NCI-H1048 (cell line): ENCODE data around the gene UST.
"Not testable (repeated sequence)": the region's sequence is repeated elsewhere in the genome, so short reads cannot be mapped to it uniquely, and the experiment has no call there.

Experiments
- DNase-seq: peaks from one replicate; lab custom pipeline; 2025; lab: John Stamatoyannopoulos, UW

UST gene

DNA sequence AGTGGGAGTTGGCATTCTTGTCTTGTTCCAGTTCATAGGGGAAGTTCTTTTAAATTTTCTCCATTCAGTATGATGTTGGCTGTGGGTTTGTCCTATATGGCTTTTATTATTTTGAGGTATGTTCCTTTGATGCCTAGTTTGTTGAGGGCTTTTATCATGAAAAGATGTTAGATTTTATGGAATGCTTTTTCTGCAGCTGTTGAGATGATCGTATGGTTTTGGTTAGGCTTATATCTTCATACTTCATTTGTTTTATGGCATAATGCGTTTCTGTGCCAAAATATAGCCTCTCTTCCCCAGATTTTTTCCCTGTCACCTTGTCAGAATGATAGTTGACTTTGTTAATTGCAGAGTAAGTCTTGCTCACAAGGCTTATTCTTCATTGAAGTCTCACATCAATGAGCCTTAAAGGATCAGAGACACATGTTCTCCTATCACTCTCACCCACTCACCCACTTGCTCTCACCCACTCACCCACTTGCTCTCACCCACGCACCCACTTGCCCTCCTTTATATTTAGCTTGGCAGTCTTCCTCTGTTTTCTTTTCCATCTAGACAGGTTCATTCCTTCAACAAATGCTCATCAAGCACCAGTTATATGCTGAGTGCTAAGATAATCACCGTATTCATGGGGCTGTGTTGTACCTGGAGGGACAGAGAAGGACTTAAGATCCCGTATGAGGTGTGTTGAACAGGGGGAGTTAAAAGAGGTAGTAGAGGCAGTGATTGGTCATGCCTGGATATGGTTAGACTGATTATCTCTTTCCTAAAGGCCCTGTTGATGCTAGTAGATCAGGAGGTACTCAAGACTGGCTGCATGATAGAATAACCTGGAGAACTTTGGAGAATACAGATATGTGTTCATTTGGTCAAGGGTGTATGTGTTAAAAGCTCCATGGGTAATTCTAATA is 19.3 kb downstream of the UST start:
- no peak for DNase-seq

DNA sequence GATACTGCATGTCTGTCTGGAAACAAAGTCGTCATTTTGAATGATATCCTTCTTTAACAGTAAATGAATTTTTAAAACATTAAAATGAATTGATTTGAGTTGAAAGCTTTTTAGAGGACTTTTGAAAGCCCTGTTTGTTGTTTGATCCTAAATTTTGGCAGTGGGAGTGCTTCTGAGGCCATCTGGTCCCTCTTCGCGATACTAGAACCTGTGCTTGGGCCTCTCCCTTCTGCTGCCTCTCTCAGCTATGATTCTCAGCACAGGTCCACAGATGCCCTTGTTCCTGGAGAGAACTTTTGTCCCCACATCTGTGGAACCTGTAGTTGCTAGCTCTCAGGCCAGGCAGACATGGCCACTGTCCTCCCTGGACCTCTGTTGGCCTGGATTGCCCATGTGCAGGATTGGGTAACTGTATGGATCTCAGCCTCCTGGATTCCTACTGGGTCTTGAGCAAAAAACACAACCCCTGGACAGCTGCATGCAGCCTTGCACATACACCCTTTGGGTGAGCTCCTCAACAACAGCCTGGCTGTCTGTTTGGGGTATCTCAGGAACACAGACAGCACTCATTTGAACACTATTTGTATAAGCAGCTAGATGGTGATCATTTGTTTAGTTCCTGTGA is 21.9 kb downstream of the UST start:
- DNase-seq, result no peak

DNA sequence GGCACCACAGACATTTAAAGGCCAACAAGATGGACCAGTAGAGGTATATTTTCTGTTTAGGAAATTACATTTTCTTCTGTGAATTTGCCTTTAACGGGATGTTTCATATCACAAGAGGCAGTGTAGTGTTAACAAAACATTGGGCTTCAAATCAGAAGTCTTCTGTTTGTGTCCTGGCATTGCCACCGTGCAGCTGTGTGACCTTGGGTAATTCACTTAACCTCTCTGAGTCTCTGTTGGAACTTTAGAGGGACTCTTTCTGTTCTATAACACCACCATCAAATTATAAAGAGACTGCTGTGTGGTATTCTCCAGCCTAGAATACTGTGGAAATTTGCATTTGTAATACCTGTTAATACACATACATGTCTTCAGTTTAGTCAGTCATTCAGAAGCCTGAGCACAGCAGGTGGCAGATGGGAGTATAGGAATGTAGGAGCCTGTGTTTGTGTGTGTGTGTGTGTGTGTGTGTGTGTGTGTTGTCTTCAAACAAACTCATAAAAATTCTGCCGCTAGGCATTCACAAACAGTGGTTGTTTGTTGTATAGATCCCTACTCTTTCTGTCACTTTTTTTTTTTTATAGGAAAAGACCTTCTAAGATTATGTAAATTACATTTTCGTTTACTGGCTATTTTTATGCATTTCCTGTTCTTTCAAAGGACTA is 22.6 kb downstream of the UST start:
- peak; percentile 74 for DNase-seq

DNA sequence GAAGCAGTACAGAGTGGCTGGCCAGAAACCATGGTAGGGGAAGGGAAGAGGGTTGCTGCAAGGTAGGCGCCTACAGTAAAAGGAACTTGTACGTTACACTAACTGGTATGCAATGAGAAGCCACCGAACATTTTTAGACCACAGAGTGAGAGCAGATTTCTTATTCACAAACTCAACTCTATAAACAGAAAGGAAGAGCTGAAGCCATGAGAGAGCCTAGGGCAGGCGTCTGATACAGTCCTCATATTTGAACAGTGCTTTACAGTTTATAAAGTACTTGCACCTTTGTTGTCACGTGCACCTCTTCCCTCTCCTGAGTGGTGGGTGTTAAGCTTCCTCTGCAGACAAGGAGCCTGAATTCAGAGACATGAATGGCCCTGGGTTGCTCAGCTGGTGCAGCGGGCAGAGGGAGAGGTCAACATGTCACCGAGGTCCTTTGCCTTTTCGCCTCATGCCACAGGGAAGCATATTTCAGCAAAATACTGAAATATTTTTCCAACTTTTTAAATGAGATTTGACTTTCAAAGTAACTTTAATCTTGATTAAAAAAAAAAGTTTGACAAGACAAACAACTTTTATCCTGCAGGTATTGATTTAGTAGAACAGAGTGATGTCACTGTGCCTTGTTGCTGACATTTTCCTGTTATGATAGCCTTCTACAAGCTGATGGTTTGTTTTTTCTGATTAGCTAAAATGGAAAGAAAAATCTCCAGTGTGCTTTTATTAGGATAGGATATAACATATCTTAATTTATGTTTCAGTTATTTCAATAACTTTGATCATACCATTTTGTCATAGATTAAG is 23.8 kb downstream of the UST start:
- DNase-seq, result no peak

DNA sequence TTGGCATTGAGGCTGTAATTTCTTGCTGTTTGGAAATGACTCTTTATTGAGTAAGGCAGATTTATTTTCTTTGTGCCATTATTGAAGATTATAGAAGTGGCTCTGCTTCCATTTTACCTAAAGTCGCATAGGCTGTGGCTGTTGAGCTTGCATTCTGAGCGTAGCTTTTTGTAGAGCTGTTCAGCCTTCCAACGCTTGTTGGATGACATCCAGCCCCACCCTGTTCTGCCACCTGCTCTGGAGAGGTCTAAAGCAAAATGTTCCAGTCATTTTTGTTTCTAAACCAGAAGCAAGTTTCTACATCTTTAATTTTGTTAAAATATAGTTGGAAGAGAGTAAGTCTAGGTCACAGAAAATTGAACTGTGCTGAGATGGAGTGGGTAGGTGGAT is 24.4 kb downstream of the UST start:
- DNase-seq, result no peak

DNA sequence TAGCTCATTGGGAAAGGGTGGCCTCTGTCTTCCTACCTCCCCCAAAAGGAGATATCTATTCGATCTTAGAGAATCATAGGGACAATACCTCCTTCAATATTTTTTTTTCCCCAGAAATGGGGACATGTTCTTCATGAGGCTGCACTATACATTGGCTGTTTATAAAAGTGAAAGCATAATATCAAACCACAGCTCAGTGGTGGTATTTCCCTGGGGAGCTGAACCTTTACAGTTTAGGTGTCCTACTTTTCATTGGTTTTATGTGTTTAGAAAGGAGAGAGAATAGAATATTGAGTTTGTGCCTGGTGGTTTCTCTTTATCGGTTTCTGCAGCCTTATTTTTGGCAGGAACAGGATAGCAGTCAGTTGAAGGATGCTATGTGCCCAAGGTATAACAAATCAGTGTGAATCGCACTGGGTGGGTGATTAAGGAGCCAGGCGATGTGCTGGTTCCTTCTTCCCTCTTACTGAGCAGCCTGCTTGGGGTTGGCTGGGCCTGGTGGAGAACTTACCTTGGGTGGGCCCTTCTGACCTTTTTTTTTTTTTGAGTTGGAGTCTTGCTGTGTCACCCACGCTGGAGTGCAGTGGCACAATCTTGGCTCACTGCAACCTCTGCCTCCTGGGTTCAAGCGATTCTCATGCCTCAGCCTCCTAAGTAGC is 25.2 kb downstream of the UST start:
- DNase-seq, result no peak

DNA sequence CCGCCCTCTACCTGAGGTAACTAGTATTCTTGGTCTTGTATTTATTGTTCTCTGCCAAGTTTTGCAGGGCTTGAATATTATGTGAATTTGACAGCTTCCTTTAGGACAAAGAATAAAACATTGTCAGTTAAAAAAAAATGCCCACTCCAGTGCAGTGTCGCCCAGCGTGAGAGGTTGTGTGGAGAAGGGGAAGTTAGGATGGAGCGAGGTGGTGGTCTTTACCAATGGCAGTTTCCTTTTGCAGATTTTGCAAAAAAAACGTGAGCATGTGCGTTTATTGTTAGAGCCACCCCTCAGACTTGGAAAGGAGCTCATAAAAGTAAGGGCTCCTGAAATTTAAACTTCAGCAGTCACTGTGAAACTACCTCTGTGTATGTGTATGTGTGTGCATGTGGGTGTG is 28.3 kb downstream of the UST start:
- DNase-seq, result no peak

DNA sequence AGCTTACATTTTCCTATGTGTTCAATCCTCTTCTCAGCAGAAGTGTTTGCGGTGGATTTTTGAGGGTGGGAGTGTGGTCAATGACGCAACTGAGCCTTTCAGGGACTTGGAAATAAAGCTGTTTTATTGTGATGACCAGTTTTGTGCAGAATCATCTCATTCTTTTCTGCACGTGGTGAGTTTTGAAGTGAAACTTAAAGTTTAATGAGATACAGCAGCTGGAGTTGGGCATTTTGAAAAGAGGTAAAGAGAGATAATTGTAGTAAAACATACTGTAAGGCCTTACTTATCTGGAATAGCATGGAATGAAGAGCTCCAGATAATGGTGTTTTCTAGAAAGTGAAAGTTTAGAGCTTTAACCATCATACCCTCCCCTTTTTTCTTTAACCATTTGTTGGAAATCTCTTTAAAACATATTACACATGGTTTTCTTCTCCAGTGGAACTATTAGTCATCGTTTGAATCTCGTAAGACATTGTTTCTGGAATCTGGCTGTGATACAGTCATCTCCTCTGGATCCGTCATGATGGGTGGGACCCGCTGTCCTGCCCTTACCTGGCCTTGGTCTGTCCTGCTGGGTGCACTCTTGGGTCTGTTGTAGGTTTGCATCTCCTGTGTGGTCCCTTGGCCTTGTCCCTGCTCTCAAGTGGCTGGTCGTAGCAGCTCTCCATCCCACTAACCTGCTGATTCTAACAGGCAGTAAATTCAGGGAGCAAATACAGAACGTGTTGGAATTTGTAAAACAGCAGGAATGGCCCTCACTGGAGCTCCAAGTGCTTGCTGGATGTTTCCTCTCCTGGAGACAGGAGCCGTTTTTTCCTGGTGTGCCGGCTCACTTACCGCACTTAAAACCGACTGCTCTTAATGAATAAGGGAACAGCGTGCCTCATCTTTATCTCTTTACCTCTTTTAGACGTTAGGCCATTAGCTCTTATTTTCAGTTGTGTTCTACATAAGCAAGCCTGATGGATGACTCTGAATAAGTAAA is 29.8 kb downstream of the UST start:
- no peak for DNase-seq

DNA sequence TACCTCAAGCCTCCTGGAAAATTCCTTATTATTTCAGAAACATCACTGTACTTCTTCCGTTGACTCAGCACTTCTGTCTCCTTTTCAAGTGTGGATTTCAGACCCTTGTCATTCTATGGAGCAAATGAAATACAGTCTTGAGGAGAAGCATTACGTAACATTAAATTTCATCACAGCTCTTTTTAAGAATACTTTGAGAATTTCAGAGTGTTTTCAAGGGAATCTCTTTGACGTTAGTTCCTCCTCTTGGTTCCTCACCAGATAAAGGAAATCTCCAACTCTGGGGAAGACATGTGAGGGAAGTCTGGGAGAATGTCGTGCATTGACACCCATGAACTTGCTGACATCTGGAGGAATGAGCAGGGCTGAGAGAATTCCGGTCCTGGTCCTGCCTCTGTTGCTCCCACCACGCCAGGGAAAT is 32.3 kb downstream of the UST start:
- no peak for DNase-seq

DNA sequence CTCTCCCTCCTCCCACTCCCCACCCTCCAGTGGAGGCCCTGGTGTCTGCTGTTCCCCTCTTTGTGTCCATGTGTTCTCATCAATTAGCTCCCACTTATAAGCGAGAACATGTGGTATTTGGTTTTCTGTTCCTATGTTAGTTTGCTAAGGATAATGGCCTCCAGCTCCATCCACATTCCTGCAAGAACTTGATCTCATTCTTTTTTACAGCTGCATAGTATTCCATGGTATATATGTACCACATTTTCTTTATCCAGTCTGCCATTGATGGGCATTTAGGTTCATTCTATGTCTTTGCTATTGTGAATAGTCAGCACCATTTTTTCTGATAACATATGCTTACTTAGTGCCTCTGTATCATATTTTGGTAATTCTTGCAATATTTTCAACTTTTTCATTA is 33.6 kb downstream of the UST start:
- DNase-seq, result not testable (repeated sequence)

DNA sequence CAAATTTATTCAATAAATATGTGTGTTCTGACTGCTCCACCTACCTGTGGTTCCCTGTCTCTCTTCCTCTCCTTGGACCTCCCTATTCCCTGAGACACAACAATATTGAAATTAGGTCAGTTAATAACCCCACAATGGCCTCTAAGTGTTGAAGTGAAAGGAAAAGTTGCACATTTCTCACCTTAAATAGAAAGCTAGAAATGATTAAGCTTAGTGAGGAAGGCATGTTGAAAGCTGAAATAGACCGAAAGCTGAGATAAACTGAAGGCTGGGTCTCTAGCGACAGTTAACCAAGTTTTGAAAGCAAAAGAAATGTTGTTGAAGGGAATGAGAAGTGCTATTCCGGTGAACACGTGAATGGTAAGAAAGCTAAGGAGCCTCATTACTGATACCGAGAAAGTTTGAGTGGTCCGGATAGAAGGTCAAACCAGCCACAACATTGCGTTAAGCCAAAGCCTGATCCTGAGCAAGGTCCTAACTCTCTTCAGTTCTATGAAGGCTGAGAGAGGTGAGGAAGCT is 34.1 kb downstream of the UST start:
- DNase-seq, result no peak

DNA sequence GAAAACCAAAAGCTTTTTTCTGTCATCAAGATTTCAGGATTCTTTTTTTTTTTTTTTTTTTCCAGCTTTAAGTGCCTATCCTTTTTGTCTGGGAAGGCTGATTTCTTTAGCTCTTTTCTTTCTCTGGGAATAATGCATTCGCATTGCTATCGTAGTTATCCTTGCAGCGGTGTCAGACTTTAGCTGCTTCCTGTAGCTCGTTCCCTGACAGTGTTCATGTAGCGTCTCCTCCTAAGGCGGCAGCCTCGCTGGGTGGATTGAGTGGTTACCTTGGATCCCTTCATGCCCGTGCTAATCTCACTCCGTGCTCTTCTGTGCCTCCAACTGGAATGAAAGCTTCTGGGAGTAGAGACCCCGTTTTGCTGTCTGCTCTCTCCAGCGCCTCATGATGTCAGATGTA is 43.1 kb downstream of the UST start:
- DNase-seq, result no peak

DNA sequence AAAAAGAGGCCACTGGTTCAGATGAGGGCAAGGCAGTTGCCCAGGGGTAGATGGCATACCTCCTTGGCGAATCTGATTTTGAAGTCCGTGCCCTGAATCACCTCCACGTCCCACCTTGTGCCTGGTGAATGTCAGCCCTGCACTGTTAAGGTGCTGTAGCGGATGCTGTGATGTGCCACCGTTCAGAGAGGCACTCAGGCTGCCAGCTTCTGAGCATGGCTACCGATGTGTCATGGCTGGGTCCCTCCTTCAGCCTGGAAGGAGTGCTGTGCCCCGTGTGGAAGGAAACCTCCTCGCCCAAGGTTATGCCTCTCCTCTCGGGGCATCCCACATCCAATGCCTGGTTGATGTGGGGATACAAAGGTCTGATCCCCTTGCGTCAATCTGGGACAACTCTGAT is 43.6 kb downstream of the UST start:
- no peak for DNase-seq

DNA sequence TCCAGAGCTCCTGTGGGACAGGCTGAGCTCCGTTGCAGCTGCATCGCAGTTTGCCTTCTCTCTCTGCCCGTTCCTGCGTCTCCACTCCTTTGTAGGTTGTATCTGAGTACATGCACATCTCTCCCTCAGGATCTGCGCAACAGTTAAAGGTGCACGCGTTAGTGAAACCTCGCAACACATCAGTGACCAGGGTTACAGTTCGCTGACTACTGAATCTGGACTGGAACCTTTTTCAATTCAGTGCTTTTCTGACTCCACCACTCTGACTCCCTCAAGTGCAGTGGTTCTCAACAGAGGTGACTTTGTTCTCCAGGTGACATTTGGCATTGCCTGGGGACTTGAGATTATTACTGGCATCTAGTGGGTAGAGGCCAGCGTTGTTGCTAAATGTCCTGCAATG is 44.0 kb downstream of the UST start:
- no peak for DNase-seq

DNA sequence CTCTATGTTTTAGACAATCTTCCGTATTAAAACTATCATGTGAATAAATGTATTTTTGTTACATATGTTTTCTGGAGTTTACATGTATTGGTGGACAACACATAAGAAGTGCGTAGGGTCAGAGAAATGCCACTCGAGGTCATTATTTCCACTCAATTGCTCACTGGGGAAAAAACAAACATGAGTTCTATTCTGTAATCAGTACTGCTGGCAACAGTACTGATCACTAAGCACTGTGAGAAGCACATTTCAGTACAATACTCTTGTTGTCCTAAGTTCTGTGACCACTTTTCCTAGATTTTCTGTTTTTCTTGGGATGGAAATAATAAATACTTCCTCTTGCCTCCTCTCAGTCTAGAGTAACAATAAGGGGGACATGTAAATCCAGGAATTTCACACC is 44.5 kb downstream of the UST start:
- no peak for DNase-seq

DNA sequence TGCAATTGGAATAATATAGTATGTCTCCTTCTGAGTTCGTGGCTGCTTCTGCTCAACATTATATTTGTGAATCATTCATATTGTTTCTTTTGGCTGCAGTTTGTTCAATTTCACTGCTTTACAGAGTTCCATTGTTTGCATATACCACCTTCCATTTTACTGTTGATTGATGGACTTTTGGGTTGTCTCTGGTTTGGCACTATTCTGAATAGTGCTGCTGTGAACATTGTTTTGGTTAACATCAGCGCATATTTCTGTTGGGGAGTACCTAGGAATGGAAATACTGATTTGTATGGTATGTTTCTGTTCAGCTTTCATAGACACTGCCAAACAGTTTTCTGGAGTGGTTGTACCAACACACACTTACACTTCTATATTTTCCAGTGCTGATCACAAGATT is 46.9 kb downstream of the UST start:
- DNase-seq, result no peak

DNA sequence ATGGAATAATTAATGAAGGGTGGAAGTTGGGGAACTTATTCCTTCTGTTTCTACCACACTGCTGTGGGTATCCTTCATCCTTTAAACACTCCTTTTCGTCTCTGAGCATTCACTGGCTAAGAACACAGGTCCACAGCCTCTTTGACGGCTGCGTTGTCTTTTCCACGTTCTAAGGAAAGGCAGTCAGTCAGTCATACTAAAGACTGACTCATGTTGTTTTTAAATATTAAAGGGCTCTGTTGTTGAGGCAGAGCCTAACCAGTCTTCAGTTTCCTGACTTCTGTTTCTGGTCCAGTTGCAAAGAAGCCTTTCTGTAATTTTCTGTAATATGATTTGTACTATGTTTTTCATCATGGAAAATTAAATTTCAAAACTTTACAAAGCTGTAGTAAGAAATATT is 48.0 kb downstream of the UST start:
- DNase-seq, result no peak

DNA sequence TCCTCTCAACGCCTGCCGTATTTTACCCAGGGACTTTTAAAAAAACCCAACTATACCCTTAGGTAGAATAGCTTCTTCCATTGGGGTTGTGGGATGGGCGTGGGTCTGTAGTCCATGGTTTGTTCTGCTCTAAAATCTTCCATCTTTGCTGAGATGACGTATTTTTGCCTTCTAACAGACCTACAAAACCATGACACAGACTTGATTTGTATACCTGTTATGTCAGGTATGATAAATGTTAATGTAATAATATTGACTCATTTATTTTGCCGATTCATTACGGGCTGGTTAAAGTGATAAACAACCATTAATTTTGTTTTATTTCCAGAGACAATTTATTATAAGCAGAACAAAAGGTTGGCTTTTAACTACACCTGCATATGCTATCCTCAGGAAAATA is 48.7 kb downstream of the UST start:
- no peak for DNase-seq

DNA sequence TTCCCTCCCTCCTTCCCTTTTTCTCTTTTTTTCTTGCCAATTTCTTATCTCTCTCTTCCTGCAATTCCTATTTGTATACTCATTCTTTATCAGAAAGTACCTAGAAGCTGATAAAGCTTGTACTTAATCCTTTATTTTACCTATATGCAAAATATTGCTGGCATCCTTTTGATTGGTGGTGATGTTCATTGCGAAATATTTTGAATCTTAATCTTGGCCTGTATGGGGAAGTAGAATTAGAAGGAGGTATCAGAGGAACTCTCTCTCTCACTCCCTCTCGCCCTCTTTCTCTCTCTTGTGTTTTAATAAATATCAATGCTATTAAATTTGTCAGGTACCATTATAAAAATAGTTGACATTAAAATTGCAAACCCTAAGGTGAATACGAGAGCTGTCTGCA is 52.8 kb downstream of the UST start:
- DNase-seq, result no peak

DNA sequence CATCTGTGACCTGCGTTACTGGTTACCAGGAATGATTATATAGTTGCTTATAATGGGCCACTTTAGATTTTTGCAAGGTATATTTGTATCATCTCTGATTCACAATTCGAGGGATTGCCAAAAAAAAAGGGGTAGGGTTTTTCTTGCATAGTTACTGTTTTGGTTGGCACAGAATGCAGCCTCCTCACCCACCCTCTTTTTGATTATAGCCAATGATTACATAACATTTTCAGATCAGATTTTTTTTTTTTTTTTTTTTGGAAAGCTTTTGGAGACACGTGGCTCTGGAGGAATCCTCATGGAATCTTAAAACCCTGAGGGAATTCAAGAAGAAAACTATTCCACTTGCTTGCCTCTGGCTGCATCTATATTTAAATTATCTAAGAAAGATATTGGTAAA is 53.7 kb downstream of the UST start:
- DNase-seq, result no peak
